GM18951 (cell line): ENCODE results near the gene VKORC1.

Experiments
- POLR2A ChIP-seq: IDR thresholded peaks from 4 replicates; pipeline ENCODE4 v1.6.1; 2011; ENCODE audit warnings: mild to moderate bottlenecking; ENCODE audit not compliant: insufficient read length, insufficient read depth; ENCODE audit errors: extremely low read depth
- in situ Hi-C: fragments of 300-500 bp; cut with MboI; formaldehyde crosslinking; loops from one replicate; pipeline ENCODE4 v1.12.0; 2022; ENCODE audit warnings: low sequenced_read_pairs, mixed read lengths, inconsistent platforms; ENCODE audit not compliant: unreplicated experiment

Gene VKORC1

GRCh38 chr16:31134625-31135534 lies 40.3 kb upstream of the VKORC1 start:
- in situ Hi-C loops, result no loop called here
- TF ChIP-seq POLR2A, result no peak

- TF ChIP-seq POLR2A, result no peak
- in situ Hi-C loops, result no loop called here
Observed at GRCh38 chr16:31134091-31134571, 39.5 kb upstream of the VKORC1 start.

- in situ Hi-C loops, result no loop called here
- no peak for TF ChIP-seq POLR2A
Observed at GRCh38 chr16:31133046-31133501, 38.5 kb upstream of the VKORC1 start.

- no peak for TF ChIP-seq POLR2A
- in situ Hi-C loops, result no loop called here
Observed at GRCh38 chr16:31132303-31132979, 37.8 kb upstream of the VKORC1 start.

- no peak for TF ChIP-seq POLR2A
- in situ Hi-C loops, result no loop called here
Observed at GRCh38 chr16:31131841-31132271, 37.3 kb upstream of the VKORC1 start.

- TF ChIP-seq POLR2A, result no peak
- in situ Hi-C loops, result no loop called here
Observed at GRCh38 chr16:31131416-31131815, 36.8 kb upstream of the VKORC1 start.

- in situ Hi-C loops, result no loop called here
- no peak for TF ChIP-seq POLR2A
Observed at GRCh38 chr16:31130899-31131298, 36.3 kb upstream of the VKORC1 start.

- TF ChIP-seq POLR2A, result no peak
- in situ Hi-C loops, result no loop called here
Observed at GRCh38 chr16:31130336-31130891, 35.8 kb upstream of the VKORC1 start.

- TF ChIP-seq POLR2A, result no peak
- in situ Hi-C loops, result no loop called here
Observed at GRCh38 chr16:31129568-31130335, 35.2 kb upstream of the VKORC1 start.

GRCh38 chr16:31128711-31129567 lies 34.3 kb upstream of the VKORC1 start:
- in situ Hi-C loops, result no loop called here
- no peak for TF ChIP-seq POLR2A

GRCh38 chr16:31127182-31127581 lies 32.6 kb upstream of the VKORC1 start:
- in situ Hi-C loops, result no loop called here
- TF ChIP-seq POLR2A, result no peak

GRCh38 chr16:31125844-31126243 lies 31.2 kb upstream of the VKORC1 start:
- no peak for TF ChIP-seq POLR2A
- in situ Hi-C loops, result no loop called here
